ENCODE results near the gene LRRC45.

The LRRC45 gene

DNA sequence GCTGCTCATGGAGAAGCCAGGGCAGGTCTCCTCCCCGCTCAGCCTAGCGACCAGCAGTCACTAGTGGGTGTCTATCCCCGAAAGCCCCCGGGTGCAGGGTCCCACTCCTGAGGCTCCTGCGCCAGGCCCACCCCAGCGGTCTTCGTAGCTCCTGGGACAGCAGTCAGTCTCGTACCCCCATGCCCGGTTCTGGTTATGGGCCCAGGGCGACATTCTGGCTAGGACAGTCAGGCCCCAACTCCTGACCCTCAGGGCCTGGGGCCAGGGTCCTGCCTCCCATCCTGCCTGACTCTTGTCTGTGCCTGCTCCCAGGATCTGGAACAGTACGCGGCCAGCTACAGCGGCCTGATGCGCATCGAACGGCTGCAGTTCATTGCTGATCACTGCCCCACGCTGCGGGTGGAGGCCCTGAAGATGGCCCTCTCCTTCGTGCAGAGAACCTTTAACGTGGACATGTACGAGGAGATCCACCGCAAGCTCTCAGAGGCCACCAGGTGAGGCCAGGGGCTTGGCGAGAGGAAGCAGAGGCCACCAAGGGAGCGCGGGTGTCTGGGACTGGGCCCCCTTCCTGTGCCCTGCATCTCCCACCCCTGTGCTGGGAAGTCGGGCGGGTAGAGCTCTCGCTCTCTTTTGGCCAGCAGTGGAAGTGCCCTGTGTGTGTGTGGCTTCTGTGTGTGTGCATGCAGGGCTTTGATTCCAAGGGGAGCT is 30.6 kb downstream of the LRRC45 start:
- DNase-seq, result no peak

DNA sequence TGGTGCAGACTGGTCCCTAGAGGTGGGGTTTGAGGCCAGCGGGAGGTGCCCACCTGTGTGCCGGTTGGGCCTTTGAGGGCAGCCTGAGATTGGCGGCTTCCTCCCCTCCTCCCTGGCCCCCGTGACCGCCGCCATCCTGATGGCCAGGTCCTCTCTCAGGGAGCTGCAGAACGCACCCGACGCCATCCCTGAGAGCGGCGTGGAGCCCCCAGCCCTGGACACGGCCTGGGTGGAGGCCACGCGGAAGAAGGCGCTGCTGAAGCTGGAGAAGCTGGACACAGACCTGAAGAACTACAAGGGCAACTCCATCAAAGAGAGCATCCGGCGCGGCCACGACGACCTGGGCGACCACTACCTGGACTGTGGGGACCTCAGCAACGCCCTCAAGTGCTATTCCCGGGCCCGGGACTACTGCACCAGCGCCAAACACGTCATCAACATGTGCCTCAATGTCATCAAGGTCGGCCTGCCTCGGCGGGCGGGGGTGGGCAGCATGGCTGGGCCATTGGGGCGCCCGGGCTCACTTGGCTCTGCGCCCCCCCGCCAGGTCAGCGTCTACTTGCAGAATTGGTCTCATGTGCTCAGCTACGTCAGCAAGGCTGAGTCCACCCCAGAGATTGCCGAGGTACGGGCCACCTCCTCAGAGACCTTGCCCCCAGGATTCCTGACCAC is 31.4 kb downstream of the LRRC45 start:
- DNase-seq, result no peak

DNA sequence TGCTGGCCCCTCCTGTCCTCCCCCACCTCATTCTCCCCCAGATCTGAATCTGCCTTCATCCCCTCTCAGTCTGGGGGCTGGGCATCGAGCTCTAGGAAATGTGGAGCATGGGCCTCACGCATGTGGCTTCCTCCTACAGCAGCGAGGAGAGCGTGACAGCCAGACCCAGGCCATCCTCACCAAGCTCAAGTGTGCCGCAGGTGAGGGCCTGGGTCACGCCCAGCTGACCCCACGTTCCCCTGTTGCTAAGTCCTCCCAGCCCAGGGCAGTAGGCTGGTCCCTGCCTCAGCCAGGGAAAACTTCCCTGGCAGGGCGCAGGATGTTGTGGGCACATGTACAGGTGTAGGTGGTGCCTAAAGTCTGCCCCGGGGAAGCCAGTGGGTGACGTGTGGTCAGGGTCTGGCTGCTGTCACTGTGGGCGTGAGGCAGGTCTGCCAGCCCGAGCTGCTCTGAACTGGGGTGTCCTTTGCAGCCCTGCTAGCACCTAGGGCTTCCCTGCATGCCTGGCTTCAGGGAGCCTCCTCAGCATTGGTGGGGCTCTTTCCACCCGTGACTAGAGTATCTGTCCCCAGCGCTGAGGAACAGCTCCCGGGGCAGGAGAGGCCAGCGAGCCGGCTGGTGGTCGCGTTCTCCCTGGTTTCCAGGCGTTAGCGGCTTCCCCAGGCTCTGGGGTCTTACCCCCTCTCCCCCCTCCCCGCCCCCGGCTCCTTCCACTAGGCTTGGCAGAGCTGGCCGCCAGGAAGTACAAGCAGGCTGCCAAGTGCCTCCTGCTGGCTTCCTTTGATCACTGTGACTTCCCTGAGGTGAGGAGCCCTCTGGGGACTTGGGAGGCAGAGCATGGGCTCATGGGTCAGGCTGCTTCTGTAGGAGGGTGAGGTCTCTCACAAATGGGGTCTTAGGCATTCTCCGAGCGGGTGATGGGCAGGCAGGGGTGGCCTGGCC is 32.2 kb downstream of the LRRC45 start:
- DNase-seq, result no peak

DNA sequence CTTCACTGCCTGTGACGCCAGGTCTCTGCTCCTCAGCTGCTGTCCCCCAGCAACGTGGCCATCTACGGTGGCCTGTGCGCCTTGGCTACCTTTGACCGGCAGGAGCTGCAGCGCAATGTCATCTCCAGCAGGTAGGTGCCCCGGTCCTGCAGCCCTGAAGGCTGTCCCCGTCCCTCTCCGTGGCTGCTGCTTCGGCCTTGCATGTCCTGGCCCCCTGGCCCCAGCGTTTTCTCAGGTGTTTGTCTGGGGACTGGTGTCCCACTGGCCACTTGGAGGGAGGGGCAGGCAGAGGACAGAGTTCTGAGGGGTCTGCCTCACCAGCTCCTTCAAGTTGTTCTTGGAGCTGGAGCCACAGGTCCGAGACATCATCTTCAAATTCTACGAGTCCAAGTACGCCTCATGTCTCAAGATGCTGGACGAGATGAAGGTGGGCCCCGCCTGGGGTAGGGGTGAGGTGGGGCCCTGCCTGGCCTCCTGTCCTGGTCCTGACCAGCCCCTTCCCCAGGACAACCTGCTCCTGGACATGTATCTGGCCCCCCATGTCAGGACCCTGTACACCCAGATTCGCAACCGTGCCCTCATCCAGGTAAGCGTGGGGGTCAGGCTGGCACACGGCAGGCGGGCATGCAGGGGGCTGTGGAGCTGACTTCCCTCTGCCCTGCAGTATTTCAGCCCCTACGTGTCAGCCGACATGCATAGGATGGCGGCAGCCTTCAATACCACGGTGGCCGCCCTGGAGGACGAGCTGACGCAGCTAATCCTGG is 33.0 kb downstream of the LRRC45 start:
- DNase-seq, result no peak

DNA sequence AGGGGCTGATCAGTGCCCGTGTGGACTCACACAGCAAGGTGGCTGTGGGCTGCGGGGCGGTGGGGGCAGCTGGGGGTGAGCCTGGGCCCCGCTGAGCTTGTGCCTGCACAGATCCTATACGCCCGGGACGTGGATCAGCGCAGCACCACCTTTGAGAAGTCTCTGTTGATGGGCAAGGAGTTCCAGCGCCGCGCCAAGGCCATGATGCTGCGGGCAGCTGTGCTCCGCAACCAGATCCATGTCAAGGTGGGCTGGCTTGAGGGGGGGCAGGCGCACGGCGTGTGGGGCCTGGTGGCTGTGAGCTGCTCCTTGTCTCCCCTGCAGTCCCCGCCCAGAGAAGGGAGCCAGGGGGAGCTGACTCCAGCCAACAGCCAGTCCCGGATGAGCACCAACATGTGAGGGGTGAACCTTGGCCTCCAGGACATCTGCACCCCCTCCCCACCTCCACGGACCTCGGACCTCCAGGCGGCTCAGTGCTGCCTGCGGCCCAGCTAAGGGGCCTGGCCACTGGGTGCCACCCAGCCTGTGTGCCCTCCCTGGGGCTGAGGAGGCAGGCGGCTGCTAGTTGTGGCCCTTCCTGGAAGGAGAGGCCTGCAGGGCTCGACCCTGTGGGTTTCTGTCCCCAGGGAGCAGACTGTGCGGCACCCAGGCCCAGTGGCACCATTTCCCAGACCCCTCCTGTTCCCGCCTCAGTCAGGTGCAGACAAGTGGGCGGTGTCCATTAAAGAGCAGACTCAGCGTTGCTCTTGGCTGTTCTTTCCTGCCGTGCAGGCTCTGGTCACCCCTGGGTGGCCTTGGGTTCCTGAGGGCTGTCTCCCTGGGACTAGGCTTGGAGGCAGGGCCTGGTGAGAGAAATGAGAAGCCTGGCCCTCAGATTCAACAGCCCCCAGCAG is 33.9 kb downstream of the LRRC45 start:
- DNase-seq, result no peak

DNA sequence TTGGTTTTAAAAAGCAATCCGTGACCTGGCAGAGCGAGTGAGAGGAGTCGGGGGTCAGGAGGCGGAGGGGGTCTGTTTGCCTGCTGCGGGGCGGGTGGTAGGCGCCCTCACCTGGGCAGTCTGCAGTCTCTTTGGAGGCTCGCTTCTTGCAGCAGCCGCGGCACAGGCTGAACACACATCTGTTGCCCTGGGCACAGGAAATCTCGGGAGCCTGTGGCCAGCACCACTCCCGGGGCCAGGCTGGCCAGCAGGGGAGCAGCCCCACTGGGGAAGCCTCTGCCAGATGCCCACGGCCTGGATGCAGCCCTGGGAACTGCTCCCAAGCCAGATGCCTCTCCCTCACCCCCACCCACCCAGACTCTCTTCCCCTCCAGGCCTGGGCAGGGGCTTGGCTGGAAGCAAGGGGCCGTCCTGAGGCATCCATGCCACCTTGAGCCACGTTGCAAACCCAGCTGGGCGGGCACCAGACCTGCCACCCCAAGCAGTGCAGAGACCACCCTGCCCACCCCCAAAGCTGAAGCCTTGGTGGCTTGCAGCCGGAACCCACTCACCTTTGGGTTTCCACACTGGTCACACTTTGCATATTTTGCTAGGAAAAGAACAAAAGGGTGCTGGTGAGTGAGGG is 35.2 kb downstream of the LRRC45 start:
- DNase-seq, result no peak

DNA sequence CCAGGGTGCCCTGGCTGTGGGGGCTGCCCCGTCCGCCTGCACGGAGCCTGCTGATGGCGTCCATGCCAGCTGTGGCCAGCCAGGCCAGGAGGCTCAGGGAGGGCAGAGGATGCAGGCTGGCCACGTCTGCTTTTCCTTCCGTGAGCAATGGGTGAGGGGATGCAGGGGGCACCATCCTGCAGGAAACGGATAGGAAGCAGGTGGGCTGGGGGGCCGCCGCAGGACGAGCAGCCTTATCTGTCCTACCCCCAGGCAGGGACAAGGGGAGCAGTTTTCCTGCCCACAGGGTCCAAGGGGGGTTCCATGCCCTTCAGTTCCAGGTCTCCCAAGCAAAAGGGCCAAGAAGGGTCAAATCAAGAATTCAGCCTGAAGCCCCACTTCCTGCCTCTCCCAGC is 35.7 kb downstream of the LRRC45 start:
- DNase-seq, result no peak

DNA sequence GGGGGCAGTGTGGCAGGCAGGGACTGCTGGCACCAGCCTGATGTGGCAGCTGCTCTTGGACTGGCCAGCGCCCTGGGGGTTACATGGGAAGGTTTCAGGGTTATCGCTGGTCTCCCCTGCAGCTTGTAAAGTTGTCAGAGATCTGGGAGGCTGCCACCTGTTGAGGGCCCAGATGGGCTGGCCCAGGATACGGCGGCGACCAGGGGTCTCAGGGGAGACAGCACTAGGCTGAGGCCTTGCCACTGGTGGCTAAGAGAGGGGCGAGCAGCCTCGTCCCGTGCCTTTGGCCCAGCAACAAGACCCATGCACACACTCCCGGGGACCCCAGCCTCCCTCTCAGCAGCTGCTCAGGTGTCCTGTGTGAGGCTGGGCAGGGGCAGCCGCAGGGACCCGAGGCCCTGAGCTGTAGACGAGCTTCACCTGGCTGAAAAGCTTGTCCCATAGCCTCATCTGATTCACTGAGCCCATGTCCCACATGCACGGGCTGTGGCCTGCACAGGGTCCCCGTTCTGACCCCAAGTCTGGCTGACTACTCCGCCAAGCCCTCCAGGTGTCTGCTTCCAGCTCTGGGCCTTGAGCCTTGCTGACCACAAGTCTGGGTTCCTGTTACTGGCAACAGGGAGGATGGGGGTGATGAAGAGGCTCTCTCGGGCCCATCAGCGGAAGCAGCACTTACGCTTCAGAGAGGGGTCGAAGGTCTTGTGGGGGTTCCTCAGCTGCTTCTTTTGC is 36.3 kb downstream of the LRRC45 start:
- no peak for DNase-seq

DNA sequence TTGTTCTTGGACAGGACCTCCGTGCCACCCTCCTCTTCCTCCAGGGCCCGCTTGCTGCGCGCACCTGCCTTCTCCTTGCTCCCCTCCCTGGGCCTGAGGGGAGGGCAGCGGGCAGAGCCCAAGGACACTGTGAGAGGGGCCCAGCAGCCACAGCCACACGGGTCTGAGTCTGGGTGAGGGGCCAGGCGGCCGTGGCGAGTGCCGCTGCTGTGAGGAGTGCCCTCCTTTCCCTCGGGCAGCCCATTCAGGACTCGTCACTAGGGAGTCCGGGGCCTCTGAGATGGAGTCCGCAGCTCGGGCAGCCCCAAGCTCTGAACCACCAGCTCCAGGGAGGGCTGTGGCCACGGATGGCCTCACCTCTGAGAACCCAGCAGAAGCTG is 36.9 kb downstream of the LRRC45 start:
- DNase-seq, result no peak

DNA sequence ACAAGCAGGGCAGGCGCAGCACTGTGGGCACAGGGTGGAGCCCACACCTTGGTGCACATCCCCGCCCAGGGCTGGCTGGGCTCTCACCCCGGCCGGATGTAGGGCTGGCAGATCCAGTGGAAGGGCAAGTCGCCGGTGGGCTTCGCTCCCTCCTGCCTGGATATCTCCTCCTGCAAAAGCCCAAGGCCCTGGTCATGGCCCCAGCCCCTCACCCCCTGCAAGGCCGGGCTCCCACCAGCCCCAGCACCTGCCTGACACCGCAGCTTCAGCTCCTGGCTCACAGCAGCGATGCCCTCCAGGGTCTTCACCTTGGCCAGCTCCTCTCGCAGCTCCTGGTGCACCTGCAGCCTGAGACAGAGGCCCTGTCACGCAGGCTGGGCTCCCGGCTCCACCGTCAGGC is 37.5 kb downstream of the LRRC45 start:
- DNase-seq, result no peak

DNA sequence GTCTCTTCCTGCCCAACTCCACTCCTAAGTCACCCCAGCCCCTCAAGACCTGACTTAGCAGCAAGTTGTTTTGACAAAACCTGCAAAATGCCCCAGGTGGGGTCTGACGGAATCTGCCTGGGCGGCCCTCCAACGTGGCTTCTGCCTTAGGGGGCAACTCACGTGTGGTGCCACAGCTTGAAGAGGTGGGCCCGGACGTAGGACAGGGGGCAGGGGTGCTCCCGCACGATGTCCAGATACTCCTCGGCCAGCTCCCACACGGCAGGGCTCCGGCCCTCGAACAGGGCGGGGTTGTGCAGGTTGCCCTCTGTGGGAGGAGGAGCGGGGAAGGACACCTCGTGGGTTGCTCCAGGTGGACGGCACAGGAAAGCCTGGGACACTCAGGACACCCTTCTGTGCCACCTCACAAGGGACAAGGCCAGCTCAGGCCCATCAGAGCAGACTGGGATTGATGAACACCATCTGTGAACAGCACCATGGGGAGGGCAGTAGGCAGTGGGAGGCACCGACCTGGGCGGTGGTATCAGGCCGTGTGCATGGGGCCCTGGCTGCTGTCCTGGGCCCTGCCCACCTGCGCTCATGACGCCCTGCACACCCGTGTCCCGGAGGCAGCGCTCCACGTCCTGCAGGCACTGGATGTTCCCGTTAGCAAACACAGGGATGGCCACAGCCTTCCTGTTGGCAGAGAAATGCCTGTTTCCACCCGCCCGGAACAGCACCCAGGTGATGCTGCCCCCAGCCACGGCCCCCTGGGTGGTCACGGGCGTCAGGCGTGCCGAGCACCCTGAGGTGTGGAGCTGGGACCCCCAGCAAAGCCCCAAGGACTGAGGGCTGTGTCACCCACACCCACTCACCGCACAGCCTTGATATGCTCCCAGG is 38.2 kb downstream of the LRRC45 start:
- no peak for DNase-seq

DNA sequence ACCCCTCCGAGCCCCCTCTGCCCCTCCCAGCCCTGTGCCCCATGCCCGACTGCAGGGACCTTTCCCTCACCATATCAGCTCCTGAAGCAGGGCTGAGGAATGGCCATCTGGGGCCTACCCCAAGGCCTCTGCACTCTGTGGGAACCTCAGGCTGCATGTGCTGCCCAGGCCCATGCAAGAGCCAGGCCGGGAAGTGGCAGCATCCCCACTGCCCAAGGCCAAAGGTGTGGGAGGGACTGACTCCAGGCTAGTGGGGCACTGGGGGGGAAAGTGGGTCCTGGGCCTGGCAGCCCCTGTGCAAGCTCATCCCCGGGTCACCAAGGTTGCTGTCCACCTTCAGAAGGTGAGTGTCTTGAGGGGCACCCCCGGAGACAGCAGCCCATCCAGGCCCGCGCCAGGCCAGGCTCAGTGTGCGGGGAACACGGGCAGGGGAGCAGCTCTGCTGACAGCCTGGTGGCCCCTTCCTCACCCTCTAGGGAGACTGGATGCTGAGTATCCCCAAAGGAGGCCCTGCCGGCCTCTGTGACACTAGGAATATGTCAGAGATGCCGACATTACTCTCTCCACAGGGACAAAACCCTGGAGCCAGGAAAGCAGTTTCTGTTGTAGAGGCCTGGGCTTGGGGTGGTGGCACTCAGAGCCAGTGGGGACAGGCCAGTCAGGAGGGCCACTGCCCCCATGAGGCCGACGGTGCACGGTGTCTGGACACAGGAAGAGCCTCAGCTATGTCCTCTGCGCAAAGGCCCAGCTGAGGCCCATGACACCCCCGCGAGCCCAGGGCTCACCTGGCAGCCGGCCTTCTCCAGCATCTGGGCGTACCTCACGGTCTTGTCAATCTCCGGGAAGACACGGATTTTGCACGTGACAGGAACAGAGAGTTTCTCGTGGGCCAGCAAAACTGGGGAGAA is 39.2 kb downstream of the LRRC45 start:
- DNase-seq, result no peak

DNA sequence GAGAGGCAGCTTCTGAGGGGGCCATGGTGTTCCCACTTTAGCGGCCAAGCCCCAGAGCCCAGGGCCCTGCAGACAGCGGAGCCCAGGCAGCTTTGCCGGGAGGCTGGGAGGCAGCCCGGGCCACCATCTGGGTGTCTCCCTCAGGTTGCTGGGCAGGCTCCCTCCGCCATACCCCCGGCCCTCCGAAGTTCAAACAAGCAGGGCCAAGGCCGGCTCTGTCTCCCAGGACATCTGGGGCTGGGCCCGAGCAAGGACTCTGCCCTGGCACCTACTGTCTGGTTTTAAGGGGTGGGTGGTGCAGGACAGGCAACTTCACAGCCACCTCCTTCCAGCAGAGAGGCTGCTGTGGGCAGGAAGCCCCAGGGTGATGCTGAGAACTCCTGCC is 39.9 kb downstream of the LRRC45 start:
- no peak for DNase-seq

DNA sequence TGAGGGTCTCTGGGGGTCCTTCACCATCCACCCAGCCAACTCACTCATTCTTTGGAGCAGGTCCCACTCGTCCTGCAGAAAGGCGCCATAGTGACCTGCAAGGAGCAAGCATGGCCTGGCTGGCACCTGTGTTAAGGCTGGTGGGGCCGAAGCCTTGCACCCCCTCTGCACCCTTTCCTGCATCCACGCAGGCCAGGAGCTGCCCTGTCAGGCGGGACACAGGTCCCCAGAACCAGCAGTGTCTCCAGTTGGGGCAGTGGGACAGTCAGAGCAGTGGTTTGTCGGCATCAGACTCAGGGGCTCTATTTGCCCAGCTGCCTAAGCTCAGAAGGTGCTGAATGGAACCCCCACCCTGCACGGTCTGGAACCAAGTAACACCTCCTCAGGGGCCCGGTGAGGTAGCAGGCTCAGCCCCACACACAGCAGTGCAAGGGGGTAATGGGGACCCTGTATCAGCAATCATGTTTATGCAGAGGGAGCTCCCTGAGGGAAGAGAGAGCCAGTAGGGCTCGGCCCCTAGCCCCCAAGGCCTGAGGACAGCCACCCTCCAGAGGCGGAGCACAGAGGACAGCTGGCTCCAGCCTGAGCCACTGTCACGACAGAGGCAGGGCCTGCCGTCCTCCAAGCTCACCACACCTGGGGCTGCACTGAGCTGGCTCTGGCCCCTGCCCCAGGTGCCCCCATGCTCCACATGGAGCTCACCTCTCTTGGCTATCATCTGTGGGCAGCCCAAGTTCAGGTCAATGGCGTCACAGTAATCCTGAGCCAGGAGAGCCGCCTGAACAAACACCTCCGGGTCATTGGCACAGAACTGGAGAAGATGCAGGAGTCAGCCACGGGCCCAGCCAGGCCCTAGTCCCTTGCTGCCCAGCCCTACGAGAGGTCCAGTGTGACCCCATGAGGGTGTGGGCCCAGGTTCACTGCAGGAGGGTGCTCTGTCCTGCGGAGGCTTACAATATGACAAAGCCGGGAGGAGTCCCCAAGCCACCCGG is 40.6 kb downstream of the LRRC45 start:
- DNase-seq, result no peak

DNA sequence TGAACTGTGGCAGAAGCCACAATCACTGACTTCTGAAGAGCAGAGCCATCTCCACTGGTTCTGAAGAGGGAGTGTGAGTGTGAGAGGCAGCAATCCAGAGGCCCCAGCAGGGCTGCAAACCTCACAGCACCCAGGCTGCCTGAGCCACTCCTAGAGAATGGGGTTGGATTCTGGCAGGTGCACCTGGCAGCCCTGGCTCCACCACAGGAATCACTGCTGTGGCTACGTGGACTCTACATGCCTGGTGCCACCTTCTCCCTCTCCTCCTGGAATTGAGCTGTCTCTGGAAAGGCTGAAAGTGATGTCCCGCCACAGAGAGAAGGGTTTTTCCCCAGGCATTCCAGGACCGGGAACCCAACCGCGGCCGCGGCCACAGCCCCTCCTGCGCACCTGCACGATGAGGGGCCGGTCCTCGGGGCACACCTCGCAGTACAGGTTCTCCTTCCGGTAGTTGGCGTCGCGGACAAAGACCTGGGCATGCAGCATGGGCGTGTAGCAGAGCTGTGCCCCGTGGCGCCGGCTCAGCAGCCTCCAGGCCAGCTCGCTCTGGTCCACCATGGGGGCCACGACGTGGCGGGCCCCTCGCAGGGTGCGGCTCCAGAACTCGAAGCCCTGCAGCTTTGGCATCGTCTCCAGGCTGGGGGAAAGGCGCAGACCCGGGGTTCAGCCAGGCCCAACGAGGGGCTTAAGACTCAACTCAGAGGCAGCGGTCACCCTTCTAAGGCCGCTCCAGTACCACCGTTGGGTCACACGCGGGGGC is 41.5 kb downstream of the LRRC45 start:
- no peak for DNase-seq

DNA sequence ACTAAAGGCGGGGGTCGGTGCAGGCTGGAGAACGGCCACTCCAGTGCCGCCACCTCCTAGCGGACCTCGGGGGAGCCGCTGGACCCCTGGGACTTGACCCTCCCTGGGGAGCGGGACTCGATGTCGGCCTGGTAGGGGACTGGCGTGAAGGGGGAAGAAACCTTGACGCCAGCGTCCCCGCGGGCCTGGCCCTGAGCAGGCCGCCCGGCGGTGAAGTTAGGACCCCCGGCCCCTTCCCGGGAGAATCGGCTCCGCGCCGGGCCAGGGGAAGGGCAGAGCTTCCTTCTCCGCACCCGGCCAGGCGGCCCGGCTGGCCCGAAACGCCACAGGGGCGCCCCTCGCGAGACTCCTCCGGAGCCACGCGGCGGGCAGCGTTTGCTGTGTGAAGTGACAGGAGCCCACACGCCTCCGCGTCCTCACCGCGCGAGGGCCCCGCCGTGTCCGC is 42.1 kb downstream of the LRRC45 start:
- DNase-seq, result no peak
